NT2/D1 (cell line): ENCODE measurements around the gene ENSA.

Experiments
- SUZ12 ChIP-seq: IDR thresholded peaks from 2 replicates; pipeline ENCODE4 v1.6.1; 2011; ENCODE audit not compliant: insufficient read length, insufficient read depth; ENCODE audit errors: extremely low read depth
- ZNF274 ChIP-seq: IDR thresholded peaks from 2 replicates; pipeline ENCODE4 v1.6.1; 2011; ENCODE audit warnings: mild to moderate bottlenecking, low read depth, low read length

- no peak for TF ChIP-seq ZNF274
- TF ChIP-seq SUZ12, result no peak
These were observed 33.1 kb downstream of the ENSA start for GRCh38 chr1:150596095-150596892.
